ENCODE data around the gene SAPCD1.

The SAPCD1 gene

GRCh38 chr6:31740397-31741223 lies 21.8 kb upstream of the SAPCD1 start:
- in situ Hi-C loops (cut with HindIII; ENCODE audit: low sequenced_read_pairs): no loop called here
- TF ChIP-seq CTCF (IDR thresholded peaks at IDR 0.05; ENCODE audit: low read depth, low read length): no peak
- no peak for DNase-seq (ENCODE audit: low read depth, low spot score)
- H3K4me3 ChIP-seq (ENCODE audit: low read depth, low read length): peak overlapping the region; percentile 82

GRCh38 chr6:31741815-31742214 lies 20.6 kb upstream of the SAPCD1 start:
- H3K4me3 ChIP-seq (ENCODE audit: low read depth, low read length): no peak overlapping the region
- TF ChIP-seq CTCF (IDR thresholded peaks at IDR 0.05; ENCODE audit: low read depth, low read length): no peak
- DNase-seq (ENCODE audit: low read depth, low spot score): no peak
- in situ Hi-C loops (cut with HindIII; ENCODE audit: low sequenced_read_pairs): no loop called here

- DNase-seq (ENCODE audit: low read depth, low spot score): no peak
- H3K4me3 ChIP-seq (ENCODE audit: low read depth, low read length): no peak overlapping the region
- TF ChIP-seq CTCF (IDR thresholded peaks at IDR 0.05; ENCODE audit: low read depth, low read length): no peak
- in situ Hi-C loops (cut with HindIII; ENCODE audit: low sequenced_read_pairs): no loop called here
Measured at GRCh38 chr6:31742894-31743293, 19.6 kb upstream of the SAPCD1 start.

- in situ Hi-C loops (cut with HindIII; ENCODE audit: low sequenced_read_pairs): no loop called here
- H3K4me3 ChIP-seq (ENCODE audit: low read depth, low read length): no peak overlapping the region
- DNase-seq (ENCODE audit: low read depth, low spot score): no peak
- no peak for TF ChIP-seq CTCF (IDR thresholded peaks at IDR 0.05; ENCODE audit: low read depth, low read length)
Measured at GRCh38 chr6:31744422-31744821, 18.0 kb upstream of the SAPCD1 start.

GRCh38 chr6:31749301-31750036 lies 13.0 kb upstream of the SAPCD1 start:
- no peak for TF ChIP-seq CTCF (IDR thresholded peaks at IDR 0.05; ENCODE audit: low read depth, low read length)
- no peak for DNase-seq (ENCODE audit: low read depth, low spot score)
- in situ Hi-C loops (cut with HindIII; ENCODE audit: low sequenced_read_pairs): no loop called here
- no peak overlapping the region for H3K4me3 ChIP-seq (ENCODE audit: low read depth, low read length)

GRCh38 chr6:31750411-31751022 lies 11.9 kb upstream of the SAPCD1 start:
- H3K4me3 ChIP-seq (ENCODE audit: low read depth, low read length): no peak overlapping the region
- in situ Hi-C loops (cut with HindIII; ENCODE audit: low sequenced_read_pairs): no loop called here
- DNase-seq (ENCODE audit: low read depth, low spot score): peak; percentile 45
- TF ChIP-seq CTCF (IDR thresholded peaks at IDR 0.05; ENCODE audit: low read depth, low read length): no peak
